Retinal pigment epithelial cell (primary cell): Measurements from ENCODE around the gene MMP2.

Experiments
- DNase-seq: peaks from one replicate; pipeline ENCODE4 v3.0.0-alpha.2; 2010; ENCODE audit warnings: low read depth
- H3K4me3 ChIP-seq: 2 replicates; pipeline ENCODE4 v1.5.1; 2011; ENCODE audit warnings: mild to moderate bottlenecking, low read length, control low read depth, moderate library complexity
- TF ChIP-seq, protein P1 (sequence below): conservative IDR thresholded peaks from 2 replicates; pipeline ENCODE4 v1.5.1; 2011; ENCODE audit warnings: low read depth, low read length, control low read depth, inconsistent platforms

The MMP2 gene

DNA sequence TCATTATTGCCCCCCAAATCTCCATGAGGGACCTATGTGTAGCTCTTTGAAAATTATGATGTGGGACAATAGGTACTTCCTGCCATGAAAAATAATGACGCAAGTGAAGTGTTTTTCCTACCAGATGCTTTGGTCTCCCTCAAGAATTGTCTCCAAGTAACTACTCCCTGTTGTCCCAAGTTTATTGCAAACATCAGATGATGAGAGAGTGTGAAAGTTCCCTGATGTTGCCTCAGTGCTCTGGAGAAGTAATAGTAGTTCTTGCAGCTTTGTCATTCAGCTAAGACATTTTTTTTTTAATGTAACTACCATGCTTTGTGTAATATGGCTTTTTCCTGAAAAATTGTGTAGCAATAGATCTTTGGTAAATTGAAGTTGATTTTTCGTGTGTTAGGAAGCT lies 50.0 kb downstream of the MMP2 start:
- no peak for DNase-seq

DNA sequence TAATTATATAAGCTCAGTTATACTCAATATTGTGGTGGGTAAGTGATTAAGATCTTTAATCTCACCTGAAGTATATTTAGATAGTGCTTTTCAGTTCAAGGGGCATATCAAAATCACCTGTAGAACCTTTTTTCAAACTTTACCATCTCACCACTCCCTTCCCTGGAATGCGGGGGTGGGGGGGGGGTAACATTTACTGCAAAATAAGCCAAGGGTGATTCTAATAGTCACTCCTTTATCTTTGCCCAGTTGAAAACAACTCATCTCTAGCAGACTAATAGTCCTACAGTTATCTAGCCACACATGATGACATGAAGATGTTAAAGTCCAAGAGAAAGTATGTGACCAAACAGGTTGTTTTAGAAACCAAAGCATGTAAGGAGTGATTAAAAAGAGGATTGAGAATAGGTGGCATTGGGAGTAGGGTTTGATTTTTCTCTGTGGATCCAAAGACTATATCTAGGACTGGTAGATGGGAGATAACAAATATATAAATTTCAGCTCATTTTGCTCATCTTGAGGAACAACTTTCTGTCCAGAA lies 51.4 kb downstream of the MMP2 start:
- TF ChIP-seq, protein P1, sequence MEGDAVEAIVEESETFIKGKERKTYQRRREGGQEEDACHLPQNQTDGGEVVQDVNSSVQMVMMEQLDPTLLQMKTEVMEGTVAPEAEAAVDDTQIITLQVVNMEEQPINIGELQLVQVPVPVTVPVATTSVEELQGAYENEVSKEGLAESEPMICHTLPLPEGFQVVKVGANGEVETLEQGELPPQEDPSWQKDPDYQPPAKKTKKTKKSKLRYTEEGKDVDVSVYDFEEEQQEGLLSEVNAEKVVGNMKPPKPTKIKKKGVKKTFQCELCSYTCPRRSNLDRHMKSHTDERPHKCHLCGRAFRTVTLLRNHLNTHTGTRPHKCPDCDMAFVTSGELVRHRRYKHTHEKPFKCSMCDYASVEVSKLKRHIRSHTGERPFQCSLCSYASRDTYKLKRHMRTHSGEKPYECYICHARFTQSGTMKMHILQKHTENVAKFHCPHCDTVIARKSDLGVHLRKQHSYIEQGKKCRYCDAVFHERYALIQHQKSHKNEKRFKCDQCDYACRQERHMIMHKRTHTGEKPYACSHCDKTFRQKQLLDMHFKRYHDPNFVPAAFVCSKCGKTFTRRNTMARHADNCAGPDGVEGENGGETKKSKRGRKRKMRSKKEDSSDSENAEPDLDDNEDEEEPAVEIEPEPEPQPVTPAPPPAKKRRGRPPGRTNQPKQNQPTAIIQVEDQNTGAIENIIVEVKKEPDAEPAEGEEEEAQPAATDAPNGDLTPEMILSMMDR = no peak

More for the DNA sequence above, 50.0 kb downstream of the MMP2 start:
- no peak overlapping the region for H3K4me3 ChIP-seq
- TF ChIP-seq, protein P1 = no peak

DNA sequence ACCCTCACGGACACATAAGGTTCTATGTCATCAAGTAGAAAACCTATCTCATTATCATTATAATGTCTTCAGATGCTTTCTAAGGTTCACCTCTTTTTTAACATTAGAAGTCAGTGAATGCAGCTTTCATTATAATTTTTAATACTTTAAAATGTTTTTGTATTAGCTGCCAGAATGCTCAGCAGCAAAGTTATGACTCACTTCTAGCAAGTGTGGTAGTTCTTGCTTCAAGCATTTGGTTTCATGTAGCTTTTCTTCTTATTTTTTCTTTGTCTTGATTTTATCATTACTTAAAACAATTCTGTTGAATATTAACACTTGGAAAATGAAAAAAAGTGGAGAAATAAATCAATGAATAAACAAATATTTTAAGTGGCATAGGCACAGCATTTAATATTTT lies 53.2 kb downstream of the MMP2 start:
- DNase-seq = no peak
- H3K4me3 ChIP-seq = no peak overlapping the region
- TF ChIP-seq, protein P1 = no peak

More for the DNA sequence above, 51.4 kb downstream of the MMP2 start:
- DNase-seq = no peak
- H3K4me3 ChIP-seq = no peak overlapping the region

DNA sequence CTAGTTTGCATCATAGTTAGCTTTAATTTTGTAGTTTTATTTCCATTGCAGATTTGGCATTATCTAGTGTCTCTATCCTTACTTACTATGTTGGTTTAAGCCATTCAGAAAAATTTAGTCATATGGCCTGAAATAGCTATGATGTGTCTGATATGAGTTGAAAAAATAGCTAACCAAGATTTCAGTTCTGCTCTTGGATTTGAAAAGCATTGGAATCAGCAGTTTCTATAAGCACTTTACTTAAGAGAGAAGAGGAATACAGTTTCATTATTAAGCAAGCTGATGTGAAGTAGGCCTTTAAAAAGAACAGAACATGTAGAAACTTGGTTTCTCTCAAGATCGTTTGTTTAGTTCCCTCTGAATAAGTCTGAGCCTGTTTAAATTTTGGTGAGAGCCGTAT lies 55.8 kb downstream of the MMP2 start:
- TF ChIP-seq, protein P1 = no peak
- DNase-seq = no peak
- H3K4me3 ChIP-seq = no peak overlapping the region

DNA sequence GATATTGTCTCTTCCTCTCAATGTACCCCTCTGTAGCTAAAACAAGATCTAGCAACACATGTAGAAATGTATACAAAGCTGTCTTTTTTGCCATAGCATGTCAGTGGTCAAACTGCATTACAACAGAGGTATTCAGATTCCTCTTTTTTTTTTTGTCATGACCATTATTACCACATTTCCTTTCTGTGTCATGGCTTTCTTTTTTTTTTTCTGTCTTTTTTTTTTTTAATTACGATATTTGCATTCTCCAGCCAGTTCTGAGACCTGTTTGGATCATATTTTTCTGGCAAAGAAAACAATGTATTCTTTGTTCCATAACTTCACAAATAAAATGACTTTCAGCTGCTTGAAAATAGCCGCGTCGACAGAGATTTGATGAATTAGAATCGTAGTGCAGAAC lies 60.1 kb downstream of the MMP2 start:
- no peak overlapping the region for H3K4me3 ChIP-seq
- DNase-seq = no peak
- TF ChIP-seq, protein P1 = no peak

DNA sequence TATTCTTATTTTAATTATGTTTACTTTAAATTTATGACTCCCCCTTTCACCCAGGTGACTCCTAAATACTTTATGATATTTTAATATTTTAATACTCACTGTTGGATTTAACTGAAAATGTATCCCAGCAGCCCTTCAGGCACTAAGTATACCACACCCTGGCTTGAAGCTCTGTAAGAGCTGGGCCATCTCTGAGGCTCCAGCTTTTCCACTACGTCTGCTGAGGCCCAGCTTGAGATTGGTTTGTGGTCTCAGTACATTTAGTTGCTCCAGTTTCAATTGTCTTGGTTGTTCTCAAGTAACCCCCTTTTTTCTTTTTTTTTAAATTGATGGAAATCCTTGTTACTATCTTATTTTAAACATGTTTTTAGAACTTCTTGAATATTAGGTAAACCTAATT lies 60.5 kb downstream of the MMP2 start:
- no peak overlapping the region for H3K4me3 ChIP-seq
- TF ChIP-seq, protein P1 = no peak
- DNase-seq = no peak

DNA sequence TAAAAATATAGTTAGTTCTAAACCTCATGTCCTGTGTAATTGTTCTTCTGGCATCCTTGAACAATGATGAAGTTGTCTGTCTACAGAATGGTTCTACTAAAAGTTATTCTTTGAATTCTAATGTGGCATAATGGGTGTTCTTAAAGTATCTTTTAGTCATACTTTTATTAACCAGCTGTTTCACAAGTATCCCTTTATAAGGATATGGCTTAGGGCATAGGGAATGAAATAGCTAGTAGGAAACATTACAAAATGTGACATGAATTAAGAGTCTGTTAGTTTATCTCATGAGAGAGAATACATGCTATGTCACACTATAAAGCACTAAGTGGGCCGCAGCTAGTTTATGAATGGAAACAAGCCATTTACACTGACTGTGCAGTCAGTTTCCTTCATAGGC lies 61.2 kb downstream of the MMP2 start:
- H3K4me3 ChIP-seq = no peak overlapping the region
- no peak for DNase-seq
- TF ChIP-seq, protein P1 = no peak
